HEK293 (cell line): ENCODE results near the gene GAD1.

ENCODE experiments used
- CTCF ChIP-seq: fragments of 450-650 bp; formaldehyde crosslinking; IDR thresholded peaks from 2 replicates; pipeline ENCODE4 v1.5.1; 2016; ENCODE audit warnings: missing biosample characterization, missing genetic modification characterization
- ZNF223 ChIP-seq: fragments of 450-650 bp; formaldehyde crosslinking; IDR thresholded peaks from 2 replicates; pipeline ENCODE4 v1.5.1; 2016; ENCODE audit warnings: missing biosample characterization, missing genetic modification characterization

GRCh38 chr2:170887496-170887895, 70.8 kb downstream of the GAD1 start:
- no peak for TF ChIP-seq CTCF (tag by site-specific recombination)
- TF ChIP-seq ZNF223 (tag by site-specific recombination) = no peak
